ENCODE data around the gene XYLB.

DNA sequence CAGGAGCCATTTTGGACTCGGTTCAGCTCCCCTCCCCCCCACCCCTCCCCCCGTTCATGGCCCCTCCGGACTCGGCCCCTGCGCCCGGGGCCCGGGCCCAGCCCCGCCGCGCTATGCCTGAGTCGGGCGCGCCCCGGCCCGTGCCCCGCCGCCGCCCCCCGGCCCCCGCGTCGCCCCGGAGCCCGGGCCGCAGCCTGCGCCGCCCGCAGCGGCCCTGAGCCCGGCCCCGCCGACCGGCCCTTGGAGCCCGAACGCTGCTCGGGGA, 107.3 kb downstream of the XYLB start:
- TF ChIP-seq ZNF430 (CRISPR knock-in tag; IDR thresholded peaks at IDR 0.05), result no peak
- no peak for TF ChIP-seq EZH2 (conservative IDR thresholded peaks at IDR 0.05; ENCODE audit: low read depth, low read length)
- TF ChIP-seq SMARCC2 (IDR thresholded peaks at IDR 0.05), result no peak
- TF ChIP-seq CREB1 (IDR thresholded peaks at IDR 0.05), result no peak
- TF ChIP-seq CREB1 (CRISPR knock-in tag; IDR thresholded peaks at IDR 0.05), result no peak
- no peak for TF ChIP-seq NFE2L2 (IDR thresholded peaks at IDR 0.05; ENCODE audit: low read length)
- TF ChIP-seq, protein P1, sequence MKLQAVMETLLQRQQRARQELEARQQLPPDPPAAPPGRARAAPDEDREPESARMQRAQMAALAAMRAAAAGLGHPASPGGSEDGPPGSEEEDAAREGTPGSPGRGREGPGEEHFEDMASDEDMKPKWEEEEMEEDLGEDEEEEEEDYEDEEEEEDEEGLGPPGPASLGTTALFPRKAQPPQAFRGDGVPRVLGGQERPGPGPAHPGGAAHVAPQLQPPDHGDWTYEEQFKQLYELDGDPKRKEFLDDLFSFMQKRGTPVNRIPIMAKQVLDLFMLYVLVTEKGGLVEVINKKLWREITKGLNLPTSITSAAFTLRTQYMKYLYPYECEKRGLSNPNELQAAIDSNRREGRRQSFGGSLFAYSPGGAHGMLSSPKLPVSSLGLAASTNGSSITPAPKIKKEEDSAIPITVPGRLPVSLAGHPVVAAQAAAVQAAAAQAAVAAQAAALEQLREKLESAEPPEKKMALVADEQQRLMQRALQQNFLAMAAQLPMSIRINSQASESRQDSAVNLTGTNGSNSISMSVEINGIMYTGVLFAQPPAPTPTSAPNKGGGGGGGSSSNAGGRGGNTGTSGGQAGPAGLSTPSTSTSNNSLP (IDR thresholded peaks at IDR 0.05; ENCODE audit: low read depth, low read length), result no peak
- TF ChIP-seq SMC3 (IDR thresholded peaks at IDR 0.05; ENCODE audit: low read length), result no peak
- TF ChIP-seq ZNF607 (CRISPR knock-in tag; IDR thresholded peaks at IDR 0.05; ENCODE audit: borderline replicate concordance), result no peak
- no peak for TF ChIP-seq GATAD1 (CRISPR knock-in tag; IDR thresholded peaks at IDR 0.05)

All from HepG2 (cell line).